Stimulated activated naive B cell treated with anti-CD40 and anti-IgM and Interleukin-4, amounts not matched to agents 10 μg/mL and 1 μg/mL and 100 μg/mL, for 72 hours (primary cell): ENCODE measurements around the gene RTL9.
"Not testable (repeated sequence)": the region's sequence is repeated elsewhere in the genome, so short reads cannot be mapped to it uniquely, and the experiment has no call there.

Experiments used
- ATAC-seq, 2 donors: fragments of 150-1000 bp; cut with Tn5 transposase; replicated peaks; 2 replicates each; pipeline ENCODE4 v1.10.0; 2021; ENCODE audit warnings: moderate library complexity in 1 of 2
- DNase-seq: peaks from one replicate; pipeline ENCODE4 v3.0.0; 2021
- H3K27ac Mint-ChIP-seq: one replicate; pipeline ENCODE4 v1.8.0; 2022; ENCODE audit warnings: mild to moderate bottlenecking, mixed read lengths
- H3K27me3 Mint-ChIP-seq, 2 donors: one replicate each; pipeline ENCODE4 v1.8.0; 2022; ENCODE audit warnings: mixed read lengths in 2 of 2
- H3K36me3 Mint-ChIP-seq, 2 donors: one replicate each; pipeline ENCODE4 v1.8.0; 2022; ENCODE audit warnings: mixed read lengths in 2 of 2, mild to moderate bottlenecking in 1 of 2
- H3K4me1 Mint-ChIP-seq, 2 donors: one replicate each; pipeline ENCODE4 v1.8.0; 2022; ENCODE audit warnings: mixed read lengths in 2 of 2, mild to moderate bottlenecking in 1 of 2
- H3K4me3 Mint-ChIP-seq, 2 donors: one replicate each; pipeline ENCODE4 v1.8.0; 2022; ENCODE audit warnings: mild to moderate bottlenecking in 2 of 2, mixed read lengths in 2 of 2, moderate library complexity in 1 of 2
- H3K9me3 Mint-ChIP-seq, 2 donors: one replicate each; pipeline ENCODE4 v1.8.0; 2022; ENCODE audit warnings: mixed read lengths in 2 of 2, mild to moderate bottlenecking in 1 of 2

Gene RTL9

DNA sequence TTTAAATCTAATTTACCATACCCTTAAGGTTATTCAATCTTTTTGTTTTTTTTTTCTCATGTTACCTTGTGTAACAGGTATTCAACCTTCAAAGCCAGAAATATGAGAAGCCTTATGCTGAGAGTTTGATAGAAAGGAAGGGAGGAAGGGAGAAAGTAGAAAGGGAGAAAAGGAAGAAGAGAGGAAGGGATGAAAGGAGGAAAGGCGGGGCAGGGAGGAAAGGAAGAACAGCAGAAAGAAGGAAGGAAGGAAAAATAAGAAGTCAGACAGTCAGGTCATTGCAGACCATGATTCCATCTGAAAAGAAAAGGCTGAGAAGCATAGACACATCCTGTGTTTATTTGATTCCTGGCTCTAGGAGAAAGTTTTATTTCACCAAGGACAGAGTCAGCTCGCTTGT is 30.9 kb downstream of the RTL9 start:
- H3K36me3 Mint-ChIP-seq: no peaks in the 10 kb centered on the region
- ATAC-seq (no peak), DNase-seq (no peak)
- H3K27ac Mint-ChIP-seq: no peak overlapping the region
- H3K4me1 Mint-ChIP-seq: no peaks in the 10 kb centered on the region
- no peak overlapping the region for H3K4me3 Mint-ChIP-seq
- H3K9me3 Mint-ChIP-seq: no peaks in the 10 kb centered on the region
- peaks cover 10 to 12% of the 10 kb centered on the region in 2 donors for H3K27me3 Mint-ChIP-seq

GRCh38 chrX:110391086-110391485 is 32.4 kb downstream of the RTL9 start:
- DNase-seq (no peak), ATAC-seq (no peak)
- no peaks in the 10 kb centered on the region for H3K36me3 Mint-ChIP-seq
- no peaks in the 10 kb centered on the region for H3K4me1 Mint-ChIP-seq
- no peak overlapping the region for H3K27ac Mint-ChIP-seq
- H3K9me3 Mint-ChIP-seq: no peaks in the 10 kb centered on the region
- H3K27me3 Mint-ChIP-seq: peaks cover 10 to 12% of the 10 kb centered on the region in 2 donors
- H3K4me3 Mint-ChIP-seq: no peak overlapping the region

GRCh38 chrX:110394651-110395050 is 36.0 kb downstream of the RTL9 start:
- Mint-ChIP-seq H3K4me1 (no peaks in the 10 kb centered on the region), H3K27ac (no peak overlapping the region), H3K36me3 (no peaks in the 10 kb centered on the region), H3K4me3 (no peak overlapping the region), H3K27me3 (peaks cover under 1 to 2% of the 10 kb centered on the region in 2 donors), H3K9me3 (no peaks in the 10 kb centered on the region)
- DNase-seq: no peak
- no peak for ATAC-seq

DNA sequence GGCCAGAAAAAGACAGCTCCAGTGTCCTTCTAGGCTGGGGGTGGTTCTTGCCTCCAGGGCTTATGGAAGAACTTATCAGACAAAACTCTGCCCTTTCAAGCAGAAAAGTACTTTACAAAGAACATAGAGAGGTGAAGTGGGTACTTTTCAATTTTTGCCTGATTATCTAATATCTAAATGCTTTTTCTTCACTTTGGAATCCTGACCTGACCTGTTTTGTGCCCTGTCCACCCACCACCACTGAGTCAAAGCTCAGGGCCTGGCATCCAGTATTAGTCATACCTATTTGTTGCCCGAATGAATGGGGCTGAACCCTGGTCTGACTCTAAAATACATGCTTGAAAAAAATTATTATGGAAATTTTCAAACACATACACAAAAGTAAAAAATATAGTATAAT is 37.2 kb downstream of the RTL9 start:
- no peak for DNase-seq
- Mint-ChIP-seq H3K27me3 (no peaks in the 10 kb centered on the region), H3K9me3 (no peaks in the 10 kb centered on the region), H3K4me3 (no peak overlapping the region), H3K27ac (no peak overlapping the region), H3K36me3 (no peaks in the 10 kb centered on the region), H3K4me1 (no peaks in the 10 kb centered on the region)
- ATAC-seq: no peak

GRCh38 chrX:110396735-110397134 is 38.1 kb downstream of the RTL9 start:
- DNase-seq: no peak
- Mint-ChIP-seq H3K27ac (no peak overlapping the region), H3K36me3 (no peaks in the 10 kb centered on the region)

DNA sequence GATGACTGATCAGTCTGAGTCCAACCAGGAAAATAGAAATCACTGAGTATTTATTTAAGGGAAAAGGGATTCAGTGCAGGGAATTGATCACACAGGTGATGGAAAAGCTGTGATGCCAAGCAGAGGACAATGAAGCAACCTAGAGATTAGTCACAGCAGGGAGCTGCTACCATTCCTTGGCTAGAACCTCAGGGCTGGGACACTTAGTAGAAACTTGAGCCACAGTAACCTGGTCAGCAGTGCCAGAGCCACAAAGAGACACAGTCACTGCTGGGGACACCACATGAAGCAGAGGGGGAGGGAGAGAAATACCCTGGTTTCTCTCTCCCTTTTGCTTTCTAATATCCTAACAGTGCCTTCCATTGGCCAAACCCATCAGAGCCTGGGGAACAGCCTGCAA is 38.7 kb downstream of the RTL9 start:
- Mint-ChIP-seq H3K4me1 (no peaks in the 10 kb centered on the region), H3K27ac (no peak overlapping the region), H3K36me3 (no peaks in the 10 kb centered on the region), H3K4me3 (no peak overlapping the region), H3K27me3 (peaks cover 0 to 3% of the 10 kb centered on the region in 2 donors), H3K9me3 (no peaks in the 10 kb centered on the region)
- DNase-seq: no peak
- ATAC-seq: no peak

More at GRCh38 chrX:110396735-110397134, 38.1 kb downstream of the RTL9 start:
- H3K9me3 Mint-ChIP-seq: no peaks in the 10 kb centered on the region
- H3K4me3 Mint-ChIP-seq: no peak overlapping the region
- no peaks in the 10 kb centered on the region for H3K4me1 Mint-ChIP-seq
- no peak for ATAC-seq
- H3K27me3 Mint-ChIP-seq: peaks cover 0 to under 1% of the 10 kb centered on the region in 2 donors

GRCh38 chrX:110397904-110398303 is 39.3 kb downstream of the RTL9 start:
- Mint-ChIP-seq H3K27me3 (peaks cover 0 to 3% of the 10 kb centered on the region in 2 donors), H3K4me3 (no peak overlapping the region)

DNA sequence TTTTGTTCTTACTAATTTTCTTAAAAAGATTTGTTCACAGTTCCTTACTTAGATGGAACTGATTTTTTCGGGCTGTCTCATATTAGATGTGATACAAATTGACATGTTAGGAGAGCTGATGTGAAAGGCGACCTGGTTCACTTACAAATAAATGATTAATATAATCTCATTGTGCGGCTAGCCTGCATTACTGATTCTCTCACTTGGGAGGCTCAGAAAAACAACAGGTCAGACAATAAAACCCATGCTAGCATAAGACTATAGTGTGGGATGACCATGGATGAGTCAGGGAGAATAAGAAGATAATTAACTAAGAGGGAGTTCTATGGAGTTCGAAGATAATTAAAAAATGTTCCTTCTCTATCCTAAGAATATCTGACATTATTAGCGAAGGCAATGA is 40.8 kb downstream of the RTL9 start:
- Mint-ChIP-seq H3K4me3 (no peak overlapping the region), H3K4me1 (no peaks in the 10 kb centered on the region), H3K36me3 (no peaks in the 10 kb centered on the region), H3K27ac (no peak overlapping the region), H3K27me3 (peaks cover 0 to 3% of the 10 kb centered on the region in 2 donors), H3K9me3 (no peaks in the 10 kb centered on the region)
- DNase-seq (no peak), ATAC-seq (no peak)

More at GRCh38 chrX:110397904-110398303, 39.3 kb downstream of the RTL9 start:
- no peaks in the 10 kb centered on the region for H3K36me3 Mint-ChIP-seq
- ATAC-seq: no peak
- H3K4me1 Mint-ChIP-seq: no peaks in the 10 kb centered on the region
- DNase-seq: no peak
- no peak overlapping the region for H3K27ac Mint-ChIP-seq
- no peaks in the 10 kb centered on the region for H3K9me3 Mint-ChIP-seq

GRCh38 chrX:110399966-110400365 is 41.3 kb downstream of the RTL9 start:
- Mint-ChIP-seq H3K27me3 (peaks cover 0 to 3% of the 10 kb centered on the region in 2 donors), H3K36me3 (no peaks in the 10 kb centered on the region)

DNA sequence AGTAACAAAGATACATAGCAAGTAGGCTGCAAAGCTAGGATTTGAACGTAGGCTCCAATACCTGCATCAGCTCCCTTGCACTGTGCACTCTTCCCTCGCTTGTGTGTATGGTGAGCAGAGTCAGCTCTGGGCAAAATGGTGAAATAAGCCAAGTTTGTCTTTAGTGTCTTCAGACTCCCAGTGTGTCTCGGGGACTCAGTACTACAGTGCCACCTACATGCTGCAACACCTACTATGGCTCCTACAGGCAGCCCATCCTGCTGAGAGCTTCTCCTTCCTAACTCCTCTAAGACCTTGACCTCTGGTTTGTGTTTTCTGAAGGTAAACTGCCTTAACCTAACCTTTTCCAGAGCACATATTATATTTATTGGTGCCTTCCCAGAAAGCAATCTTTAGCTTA is 42.5 kb downstream of the RTL9 start:
- Mint-ChIP-seq H3K27me3 (peaks cover 0 to 4% of the 10 kb centered on the region in 2 donors), H3K4me1 (no peaks in the 10 kb centered on the region), H3K9me3 (no peaks in the 10 kb centered on the region), H3K27ac (no peak overlapping the region), H3K4me3 (no peak overlapping the region), H3K36me3 (no peaks in the 10 kb centered on the region)
- ATAC-seq: no peak
- DNase-seq: no peak

More at GRCh38 chrX:110399966-110400365, 41.3 kb downstream of the RTL9 start:
- Mint-ChIP-seq H3K4me1 (no peaks in the 10 kb centered on the region), H3K4me3 (no peak overlapping the region), H3K27ac (no peak overlapping the region), H3K9me3 (no peaks in the 10 kb centered on the region)
- ATAC-seq (no peak), DNase-seq (no peak)

DNA sequence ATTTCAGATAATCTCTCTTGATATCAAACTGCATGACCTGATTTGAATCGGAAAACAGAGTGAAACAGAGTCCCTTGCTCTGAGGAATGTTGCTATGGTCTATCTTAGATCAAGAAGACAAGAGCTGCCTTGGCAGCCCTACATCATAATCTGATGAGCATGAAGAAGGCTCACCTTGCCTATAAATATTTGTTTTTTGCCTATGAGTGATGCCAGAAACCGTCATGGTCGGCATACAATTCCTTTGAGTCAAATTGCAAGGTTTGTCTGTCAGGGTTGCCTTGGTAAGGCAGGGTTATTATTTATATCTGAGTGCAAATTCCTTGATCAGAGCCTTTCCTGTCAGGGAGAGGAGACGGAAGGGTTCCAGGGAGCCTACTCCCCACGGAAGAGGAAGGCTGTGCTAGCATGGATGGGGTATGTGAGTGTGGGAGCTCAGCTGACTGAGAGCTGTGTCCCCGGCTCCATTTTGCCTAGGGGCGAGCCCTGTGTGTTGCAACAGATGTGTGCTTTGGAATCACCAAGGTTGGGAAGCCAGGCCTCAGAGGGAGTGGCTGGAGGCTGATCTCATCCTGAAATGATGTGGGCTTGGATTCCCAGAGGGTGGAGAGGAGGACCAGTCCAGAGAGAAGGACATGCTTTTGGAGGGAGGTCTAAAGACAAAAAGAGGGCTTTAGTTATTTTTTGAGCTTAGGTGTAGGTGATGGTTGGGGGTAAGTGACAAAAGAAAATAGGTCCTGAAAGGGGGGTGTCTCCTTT is 43.6 kb downstream of the RTL9 start:
- H3K4me3 Mint-ChIP-seq: no peak overlapping the region
- ATAC-seq (no peak), DNase-seq (no peak)
- H3K36me3 Mint-ChIP-seq: no peaks in the 10 kb centered on the region
- no peaks in the 10 kb centered on the region for H3K9me3 Mint-ChIP-seq
- H3K27me3 Mint-ChIP-seq: peaks cover 0 to 6% of the 10 kb centered on the region in 2 donors
- no peak overlapping the region for H3K27ac Mint-ChIP-seq
- H3K4me1 Mint-ChIP-seq: no peaks in the 10 kb centered on the region

DNA sequence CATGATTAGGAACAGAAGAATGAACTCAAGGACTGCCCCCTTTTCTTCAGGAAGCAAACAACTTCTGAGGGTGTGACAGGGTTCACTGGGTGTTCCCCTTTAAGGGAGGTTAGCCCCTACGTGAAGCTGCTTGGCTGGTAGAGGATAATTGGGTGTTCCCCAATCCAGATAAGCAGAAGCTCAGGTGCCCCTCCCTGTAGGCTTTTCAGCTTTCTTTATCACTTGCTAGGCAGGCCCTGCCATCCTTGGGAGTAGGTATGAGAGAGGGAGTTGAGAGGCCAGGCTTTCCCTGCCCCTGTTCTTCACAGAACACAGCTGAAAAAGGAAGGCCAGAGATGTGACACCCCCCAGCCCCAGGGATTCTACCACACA is 44.2 kb downstream of the RTL9 start:
- Mint-ChIP-seq H3K9me3 (no peaks in the 10 kb centered on the region), H3K4me3 (no peak overlapping the region), H3K27ac (no peak overlapping the region), H3K36me3 (no peaks in the 10 kb centered on the region), H3K4me1 (peaks cover 1 to 3% of the 10 kb centered on the region in 2 donors), H3K27me3 (peaks cover 0 to 9% of the 10 kb centered on the region in 2 donors)
- DNase-seq (no peak), ATAC-seq (peak in 1 of 2 donors; percentile 41)

- DNase-seq (no peak), ATAC-seq (no peak)
- Mint-ChIP-seq H3K27me3 (peaks cover 0 to 11% of the 10 kb centered on the region in 2 donors), H3K4me3 (no peak overlapping the region), H3K9me3 (no peaks in the 10 kb centered on the region), H3K27ac (no peak overlapping the region), H3K36me3 (no peaks in the 10 kb centered on the region), H3K4me1 (peaks cover 2 to 5% of the 10 kb centered on the region in 2 donors)
Measured at GRCh38 chrX:110403441-110404238, 45.0 kb downstream of the RTL9 start.

GRCh38 chrX:110404376-110404775 is 45.7 kb downstream of the RTL9 start:
- H3K27ac Mint-ChIP-seq: no peak overlapping the region

DNA sequence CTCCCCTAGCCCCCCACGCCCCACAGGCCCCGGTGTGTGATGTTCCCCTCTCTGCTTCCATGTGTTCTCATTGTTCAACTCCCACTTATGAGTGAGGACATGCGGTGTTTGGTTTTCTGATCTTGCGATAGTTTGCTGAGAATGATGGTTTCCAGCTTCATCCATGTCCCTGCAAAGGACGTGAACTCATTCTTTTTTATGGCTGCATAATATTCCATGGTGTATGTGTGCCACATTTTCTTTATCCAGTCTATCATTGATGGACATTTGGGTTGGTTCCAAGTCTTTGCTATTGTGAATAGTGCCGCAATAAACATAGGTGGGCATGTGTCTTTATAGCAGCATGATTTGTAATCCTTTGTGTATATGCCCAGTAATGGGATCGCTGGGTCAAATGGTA is 47.6 kb downstream of the RTL9 start:
- not testable (repeated sequence) for H3K4me3 Mint-ChIP-seq, DNase-seq, ATAC-seq, H3K27ac Mint-ChIP-seq, H3K4me1 Mint-ChIP-seq, H3K36me3 Mint-ChIP-seq, H3K9me3 Mint-ChIP-seq
- H3K27me3 Mint-ChIP-seq: peaks cover 0 to 13% of the 10 kb centered on the region in 2 donors

More at GRCh38 chrX:110404376-110404775, 45.7 kb downstream of the RTL9 start:
- ATAC-seq (no peak), DNase-seq (no peak)
- H3K27me3 Mint-ChIP-seq: peaks cover 0 to 11% of the 10 kb centered on the region in 2 donors
- H3K4me1 Mint-ChIP-seq: peaks cover 2 to 5% of the 10 kb centered on the region in 2 donors
- H3K9me3 Mint-ChIP-seq: no peaks in the 10 kb centered on the region
- no peaks in the 10 kb centered on the region for H3K36me3 Mint-ChIP-seq
- no peak overlapping the region for H3K4me3 Mint-ChIP-seq
